GM12801 (cell line): ENCODE measurements around the gene THSD4.

Experiments used
- TF ChIP-seq, protein P1 (sequence below): IDR thresholded peaks from one replicate; pipeline ENCODE4 v1.5.1; 2011; ENCODE audit warnings: control low read depth; ENCODE audit not compliant: insufficient read length; ENCODE audit errors: extremely low read depth

THSD4 gene

DNA sequence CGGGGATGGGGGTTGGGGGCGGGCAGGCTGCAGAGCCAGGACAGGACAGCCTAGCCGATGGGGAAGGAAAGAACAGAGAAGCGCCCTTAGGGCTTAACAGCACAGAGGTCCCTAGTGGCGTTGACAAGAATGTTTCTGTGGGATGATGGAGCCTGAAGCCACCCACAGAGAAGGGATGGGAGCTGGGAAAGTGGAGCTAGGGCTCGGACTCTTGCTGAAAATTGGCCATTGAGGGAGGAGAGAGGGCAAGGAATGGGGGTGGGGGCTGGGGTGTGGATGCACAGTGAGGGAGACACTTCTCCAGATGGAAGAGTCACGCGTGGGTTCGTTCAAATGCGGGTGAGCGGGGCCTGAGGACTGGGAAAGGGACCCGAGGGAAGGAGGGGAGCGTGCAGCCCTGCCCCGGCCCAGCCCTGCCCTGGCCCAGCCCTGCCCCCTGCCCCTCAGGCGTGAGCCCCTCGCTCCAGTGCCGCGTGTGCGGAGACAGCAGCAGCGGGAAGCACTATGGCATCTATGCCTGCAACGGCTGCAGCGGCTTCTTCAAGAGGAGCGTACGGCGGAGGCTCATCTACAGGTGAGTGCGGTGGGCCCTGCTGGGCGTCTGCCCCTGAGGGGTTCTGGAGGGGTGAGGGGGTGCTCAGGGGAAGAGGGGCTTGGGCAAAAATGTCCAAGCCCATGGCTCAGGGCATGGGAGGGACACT, 695.9 kb downstream of the THSD4 start:
- TF ChIP-seq, protein P1, sequence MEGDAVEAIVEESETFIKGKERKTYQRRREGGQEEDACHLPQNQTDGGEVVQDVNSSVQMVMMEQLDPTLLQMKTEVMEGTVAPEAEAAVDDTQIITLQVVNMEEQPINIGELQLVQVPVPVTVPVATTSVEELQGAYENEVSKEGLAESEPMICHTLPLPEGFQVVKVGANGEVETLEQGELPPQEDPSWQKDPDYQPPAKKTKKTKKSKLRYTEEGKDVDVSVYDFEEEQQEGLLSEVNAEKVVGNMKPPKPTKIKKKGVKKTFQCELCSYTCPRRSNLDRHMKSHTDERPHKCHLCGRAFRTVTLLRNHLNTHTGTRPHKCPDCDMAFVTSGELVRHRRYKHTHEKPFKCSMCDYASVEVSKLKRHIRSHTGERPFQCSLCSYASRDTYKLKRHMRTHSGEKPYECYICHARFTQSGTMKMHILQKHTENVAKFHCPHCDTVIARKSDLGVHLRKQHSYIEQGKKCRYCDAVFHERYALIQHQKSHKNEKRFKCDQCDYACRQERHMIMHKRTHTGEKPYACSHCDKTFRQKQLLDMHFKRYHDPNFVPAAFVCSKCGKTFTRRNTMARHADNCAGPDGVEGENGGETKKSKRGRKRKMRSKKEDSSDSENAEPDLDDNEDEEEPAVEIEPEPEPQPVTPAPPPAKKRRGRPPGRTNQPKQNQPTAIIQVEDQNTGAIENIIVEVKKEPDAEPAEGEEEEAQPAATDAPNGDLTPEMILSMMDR = no peak

DNA sequence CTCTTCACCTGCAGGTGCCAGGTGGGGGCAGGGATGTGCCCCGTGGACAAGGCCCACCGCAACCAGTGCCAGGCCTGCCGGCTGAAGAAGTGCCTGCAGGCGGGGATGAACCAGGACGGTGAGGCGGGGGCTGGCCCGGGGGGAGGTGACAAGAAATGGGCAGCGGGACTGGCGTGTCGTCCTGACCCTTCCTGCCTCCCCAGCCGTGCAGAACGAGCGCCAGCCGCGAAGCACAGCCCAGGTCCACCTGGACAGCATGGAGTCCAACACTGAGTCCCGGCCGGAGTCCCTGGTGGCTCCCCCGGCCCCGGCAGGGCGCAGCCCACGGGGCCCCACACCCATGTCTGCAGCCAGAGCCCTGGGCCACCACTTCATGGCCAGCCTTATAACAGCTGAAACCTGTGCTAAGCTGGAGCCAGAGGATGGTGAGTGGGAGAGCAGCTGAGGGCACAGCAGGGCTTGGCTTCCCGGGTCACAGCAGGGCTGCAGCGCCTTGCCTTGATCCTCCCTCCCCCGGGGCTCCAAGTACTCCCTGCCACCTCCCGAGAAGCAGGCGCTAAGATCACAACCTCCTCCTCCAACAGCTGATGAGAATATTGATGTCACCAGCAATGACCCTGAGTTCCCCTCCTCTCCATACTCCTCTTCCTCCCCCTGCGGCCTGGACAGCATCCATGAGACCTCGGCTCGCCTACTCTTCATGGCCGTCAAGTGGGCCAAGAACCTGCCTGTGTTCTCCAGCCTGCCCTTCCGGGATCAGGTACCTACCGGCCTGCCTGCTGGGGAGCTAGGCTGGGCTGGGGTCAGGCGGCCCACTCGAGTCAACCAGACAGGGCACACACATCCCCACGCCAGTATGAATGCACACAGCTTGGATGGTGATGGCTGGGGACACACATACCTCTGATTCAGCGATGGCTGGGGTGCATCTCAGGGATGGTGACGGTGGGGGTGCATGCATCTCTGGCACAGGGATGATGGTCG, 696.8 kb downstream of the THSD4 start:
- TF ChIP-seq, protein P1 = no peak

DNA sequence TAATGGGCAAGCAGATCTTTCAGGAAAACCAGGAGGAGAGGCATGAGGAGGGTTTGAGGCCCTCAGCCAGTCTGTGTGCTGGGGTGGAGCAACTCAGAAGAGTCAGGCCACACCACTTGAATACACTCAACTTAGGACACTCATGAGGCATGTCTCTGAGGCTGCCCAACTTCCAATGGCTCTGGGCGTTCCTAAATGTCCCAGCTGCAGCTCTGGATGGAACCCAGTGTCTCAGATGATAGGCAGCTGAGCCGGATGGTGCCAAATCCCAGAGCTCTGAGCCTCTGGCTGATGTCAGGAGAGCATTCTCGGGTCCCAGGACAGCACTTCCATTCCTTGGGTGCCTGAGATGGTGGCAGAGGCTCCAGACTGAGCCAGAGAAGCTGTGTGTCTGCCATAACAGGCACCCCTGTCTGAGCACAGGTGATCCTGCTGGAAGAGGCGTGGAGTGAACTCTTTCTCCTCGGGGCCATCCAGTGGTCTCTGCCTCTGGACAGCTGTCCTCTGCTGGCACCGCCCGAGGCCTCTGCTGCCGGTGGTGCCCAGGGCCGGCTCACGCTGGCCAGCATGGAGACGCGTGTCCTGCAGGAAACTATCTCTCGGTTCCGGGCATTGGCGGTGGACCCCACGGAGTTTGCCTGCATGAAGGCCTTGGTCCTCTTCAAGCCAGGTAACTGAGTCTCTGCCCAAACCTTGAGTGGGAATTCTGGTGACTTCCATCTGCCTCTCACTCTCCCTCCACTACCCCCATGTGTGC, 697.9 kb downstream of the THSD4 start:
- TF ChIP-seq, protein P1 = no peak

DNA sequence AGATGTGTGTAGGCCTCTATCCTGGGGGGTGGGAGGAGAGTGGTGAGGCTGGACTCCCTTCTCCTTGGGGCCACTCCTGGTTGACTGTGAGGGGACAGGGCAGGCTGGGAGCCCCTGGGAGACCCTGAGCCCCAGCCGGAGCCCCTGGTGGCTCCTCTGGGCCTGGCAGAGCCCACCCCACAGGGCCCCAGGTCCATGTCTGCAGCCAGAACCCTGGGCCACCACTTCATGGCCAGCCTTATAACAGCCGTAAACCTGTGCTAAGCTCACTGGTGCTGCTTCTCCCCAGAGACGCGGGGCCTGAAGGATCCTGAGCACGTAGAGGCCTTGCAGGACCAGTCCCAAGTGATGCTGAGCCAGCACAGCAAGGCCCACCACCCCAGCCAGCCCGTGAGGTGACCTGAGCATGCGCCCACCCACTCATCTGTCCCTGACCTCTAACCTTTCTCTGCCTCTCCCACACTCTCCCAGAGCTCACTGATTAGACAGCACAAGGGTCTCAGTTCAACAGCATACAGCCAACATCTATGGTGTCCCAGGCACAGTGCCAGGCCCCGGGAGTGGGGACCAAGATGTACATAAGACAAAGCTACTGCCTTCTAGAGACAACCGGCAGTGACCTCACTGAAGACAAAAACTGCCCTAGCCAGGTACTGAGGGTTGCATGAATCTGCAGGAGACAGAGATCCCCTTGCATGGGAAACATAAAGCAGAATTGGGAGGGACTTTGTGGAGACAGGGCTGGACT, 698.6 kb downstream of the THSD4 start:
- TF ChIP-seq, protein P1 = no peak

DNA sequence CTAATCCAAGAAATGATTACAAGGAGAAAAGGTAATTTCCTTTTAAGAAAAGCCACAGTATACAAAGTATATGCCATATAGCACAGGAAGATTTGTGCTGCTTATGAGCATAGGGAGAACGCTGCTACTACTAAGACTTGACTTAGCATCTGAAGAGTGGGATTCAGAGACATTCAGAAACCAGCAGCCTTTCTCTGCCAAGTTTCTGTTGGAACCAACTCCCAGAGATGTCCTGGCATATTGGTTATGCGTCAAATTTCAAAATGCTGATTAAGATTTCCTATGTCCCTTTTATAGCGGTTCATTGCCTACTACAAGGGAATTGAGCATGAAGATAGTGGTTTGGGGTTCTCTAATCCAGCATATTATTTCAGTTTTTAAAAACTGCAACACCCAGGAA, 700.0 kb downstream of the THSD4 start:
- TF ChIP-seq, protein P1 = no peak

DNA sequence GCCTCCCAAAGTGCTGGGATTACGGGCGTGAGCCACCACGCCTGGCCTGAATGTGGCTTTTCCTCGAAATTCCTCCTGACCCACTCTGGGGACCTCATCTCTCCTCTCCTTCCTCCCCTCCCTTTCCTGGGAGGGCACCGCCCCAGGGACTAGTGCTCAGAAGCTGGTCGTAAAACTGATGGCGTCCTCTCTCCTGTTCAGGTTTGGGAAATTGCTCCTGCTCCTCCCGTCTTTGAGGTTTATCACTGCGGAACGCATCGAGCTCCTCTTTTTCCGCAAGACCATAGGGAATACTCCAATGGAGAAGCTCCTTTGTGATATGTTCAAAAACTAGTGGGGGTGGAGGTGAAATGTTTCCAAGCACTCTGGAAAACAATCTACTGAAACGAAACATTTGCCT, 702.1 kb downstream of the THSD4 start:
- TF ChIP-seq, protein P1 = no peak
